GM13977 (cell line): Measurements from ENCODE around the gene QRICH2.
A peak's percentile ranks its signal among the peaks of the same experiment; 100 is the strongest.

ENCODE experiments used
- DNase-seq: peaks from one replicate; pipeline ENCODE4 v3.0.0; 2012; ENCODE audit warnings: low spot score
- in situ Hi-C: fragments of 300-500 bp; cut with MboI; formaldehyde crosslinking; loops from one replicate; pipeline ENCODE4 v1.12.0; 2022; ENCODE audit warnings: low sequenced_read_pairs, low pct_unique_long_range_greater_than_20kb, mixed read lengths, inconsistent platforms; ENCODE audit not compliant: unreplicated experiment
- TF ChIP-seq, protein P1 (sequence below): IDR thresholded peaks from 2 replicates; pipeline ENCODE4 v1.5.1; 2012; ENCODE audit warnings: mild to moderate bottlenecking, control low read depth; ENCODE audit not compliant: insufficient read depth; ENCODE audit errors: extremely low read depth, missing control alignments

The QRICH2 gene

DNA sequence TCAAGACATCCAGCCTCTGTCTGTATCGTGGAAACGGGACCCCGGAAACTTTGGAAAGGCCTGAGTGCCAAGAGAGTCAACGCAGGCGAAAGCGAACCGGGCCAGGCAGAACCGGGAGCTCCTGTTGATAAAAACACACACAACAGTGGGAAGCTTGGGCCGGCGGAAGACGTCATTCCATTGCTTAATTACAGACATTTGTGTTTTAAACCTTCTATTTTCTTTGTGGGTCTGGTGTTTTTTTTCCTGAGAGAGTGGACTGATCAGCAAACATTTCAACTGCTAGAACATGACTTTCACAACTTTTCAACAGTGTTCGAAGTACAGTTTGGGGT lies 66.9 kb downstream of the QRICH2 start:
- in situ Hi-C loops = no loop called here
- TF ChIP-seq, protein P1, sequence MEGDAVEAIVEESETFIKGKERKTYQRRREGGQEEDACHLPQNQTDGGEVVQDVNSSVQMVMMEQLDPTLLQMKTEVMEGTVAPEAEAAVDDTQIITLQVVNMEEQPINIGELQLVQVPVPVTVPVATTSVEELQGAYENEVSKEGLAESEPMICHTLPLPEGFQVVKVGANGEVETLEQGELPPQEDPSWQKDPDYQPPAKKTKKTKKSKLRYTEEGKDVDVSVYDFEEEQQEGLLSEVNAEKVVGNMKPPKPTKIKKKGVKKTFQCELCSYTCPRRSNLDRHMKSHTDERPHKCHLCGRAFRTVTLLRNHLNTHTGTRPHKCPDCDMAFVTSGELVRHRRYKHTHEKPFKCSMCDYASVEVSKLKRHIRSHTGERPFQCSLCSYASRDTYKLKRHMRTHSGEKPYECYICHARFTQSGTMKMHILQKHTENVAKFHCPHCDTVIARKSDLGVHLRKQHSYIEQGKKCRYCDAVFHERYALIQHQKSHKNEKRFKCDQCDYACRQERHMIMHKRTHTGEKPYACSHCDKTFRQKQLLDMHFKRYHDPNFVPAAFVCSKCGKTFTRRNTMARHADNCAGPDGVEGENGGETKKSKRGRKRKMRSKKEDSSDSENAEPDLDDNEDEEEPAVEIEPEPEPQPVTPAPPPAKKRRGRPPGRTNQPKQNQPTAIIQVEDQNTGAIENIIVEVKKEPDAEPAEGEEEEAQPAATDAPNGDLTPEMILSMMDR = no peak
- no peak for DNase-seq

DNA sequence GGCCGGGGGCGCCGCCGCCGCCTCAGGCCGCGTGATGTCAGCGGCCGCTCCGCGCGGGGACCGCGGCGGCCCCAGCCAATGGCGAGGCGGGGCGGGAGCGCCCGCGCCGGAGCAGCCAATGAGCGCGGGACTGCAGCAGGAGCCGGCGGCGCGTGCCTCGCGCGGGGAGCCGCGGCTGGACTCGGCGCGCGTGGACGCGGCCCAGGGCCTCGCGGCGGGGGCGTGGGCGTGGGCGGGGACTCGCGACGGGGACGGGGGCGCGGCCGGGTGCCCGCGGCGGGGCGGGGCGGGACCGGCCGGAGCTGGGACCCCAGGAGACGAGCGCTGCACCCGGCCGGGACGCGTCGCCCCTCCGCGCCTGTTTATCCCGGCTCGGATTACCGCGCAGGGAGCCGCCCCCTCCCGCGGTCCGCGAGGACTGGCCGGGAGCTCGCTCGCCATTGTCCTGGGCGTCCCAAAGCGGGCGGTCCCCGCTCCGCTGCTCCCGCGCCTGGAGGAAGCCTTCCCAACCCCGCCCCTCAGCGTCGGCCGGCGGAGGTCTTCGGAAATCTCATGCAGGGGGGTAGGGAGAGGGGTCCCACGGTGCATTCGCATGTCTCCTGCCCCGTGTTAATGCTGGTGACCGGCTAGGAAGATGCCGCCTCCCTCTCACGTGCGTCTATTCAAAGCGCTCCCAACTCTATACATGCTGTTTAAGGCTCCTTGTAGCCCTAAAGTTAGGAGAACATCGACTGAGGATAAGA lies 67.4 kb downstream of the QRICH2 start, which contains the start of gene RNF157:
TSS of gene RNF157 (minus strand) at position 33 of the 743 bp plus-strand sequence. CDS start 253 bp downstream, outside the sequence.
- DNase-seq = peak; percentile 89
- TF ChIP-seq, protein P1 = no peak
- in situ Hi-C loops = no loop called here

DNA sequence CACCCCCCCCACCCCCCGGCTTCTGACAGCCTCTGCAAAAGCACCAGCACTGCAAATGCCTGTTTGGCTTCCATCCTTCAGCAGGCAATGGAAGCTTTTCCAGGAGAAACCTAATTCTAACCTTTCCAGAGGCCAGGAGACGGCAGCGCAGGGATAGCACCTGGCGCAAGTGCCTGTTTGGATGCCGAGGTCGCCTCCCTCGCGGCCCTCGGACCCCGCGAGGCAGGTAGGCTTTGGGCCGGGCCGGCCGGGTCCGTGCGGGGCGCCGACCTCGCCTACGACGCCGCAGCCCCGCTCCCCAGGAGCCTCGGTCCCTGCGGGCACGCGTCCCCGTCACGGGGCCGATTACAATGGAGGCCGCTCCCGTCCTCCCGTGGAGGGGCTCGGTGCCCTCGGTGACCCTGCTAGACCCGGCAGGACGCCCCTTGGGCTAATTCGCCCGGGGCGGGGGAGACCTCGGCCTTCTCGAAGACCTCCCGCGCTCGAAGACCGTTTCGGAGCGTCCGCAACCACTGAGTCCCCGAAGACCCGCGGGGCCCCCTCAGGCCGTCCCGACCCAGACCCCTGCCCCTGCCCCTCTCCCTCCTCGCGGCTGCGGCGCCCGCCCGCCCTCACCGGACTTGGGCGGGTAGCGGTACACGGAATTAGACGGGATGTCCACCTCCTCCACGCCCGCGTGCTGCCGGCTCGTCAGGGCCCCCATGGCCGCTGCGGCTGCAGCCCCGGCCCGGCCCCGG lies 68.4 kb downstream of the QRICH2 start:
- in situ Hi-C loops = no loop called here
- TF ChIP-seq, protein P1 = no peak

DNA sequence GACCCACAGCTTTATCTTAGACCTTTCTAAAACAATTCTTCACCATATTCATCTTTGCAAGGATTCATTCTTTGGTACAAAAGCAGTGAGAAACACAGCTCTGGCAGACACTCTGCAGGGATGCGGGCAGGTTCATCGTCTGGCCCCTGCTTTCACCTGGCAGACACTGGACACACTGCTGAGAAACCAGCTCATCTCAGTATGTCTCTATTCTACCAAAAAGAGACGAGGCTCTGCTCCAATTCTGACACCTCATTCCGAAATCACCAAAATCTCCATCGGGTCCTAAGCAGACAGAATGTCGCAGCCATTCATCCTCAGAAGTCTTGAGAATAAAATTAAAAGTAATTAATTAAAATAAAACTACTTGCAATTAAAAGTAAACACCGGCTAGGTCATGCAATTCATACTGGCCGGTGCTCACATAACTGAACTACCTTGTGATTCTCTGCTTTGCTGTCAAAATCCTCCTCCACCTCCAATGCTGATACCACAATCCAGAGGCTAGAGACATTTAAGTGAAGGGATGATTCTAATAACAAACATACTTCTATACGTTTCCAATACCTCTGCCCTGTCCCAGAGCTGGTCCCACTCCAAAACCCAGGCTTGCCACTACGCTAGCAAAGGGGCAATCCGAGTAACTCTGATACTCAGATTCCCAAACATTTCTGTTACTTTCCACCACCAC lies 69.1 kb downstream of the QRICH2 start:
- in situ Hi-C loops = no loop called here
- TF ChIP-seq, protein P1 = no peak
- no peak for DNase-seq

More for the DNA sequence above, 68.4 kb downstream of the QRICH2 start:
- no peak for DNase-seq

DNA sequence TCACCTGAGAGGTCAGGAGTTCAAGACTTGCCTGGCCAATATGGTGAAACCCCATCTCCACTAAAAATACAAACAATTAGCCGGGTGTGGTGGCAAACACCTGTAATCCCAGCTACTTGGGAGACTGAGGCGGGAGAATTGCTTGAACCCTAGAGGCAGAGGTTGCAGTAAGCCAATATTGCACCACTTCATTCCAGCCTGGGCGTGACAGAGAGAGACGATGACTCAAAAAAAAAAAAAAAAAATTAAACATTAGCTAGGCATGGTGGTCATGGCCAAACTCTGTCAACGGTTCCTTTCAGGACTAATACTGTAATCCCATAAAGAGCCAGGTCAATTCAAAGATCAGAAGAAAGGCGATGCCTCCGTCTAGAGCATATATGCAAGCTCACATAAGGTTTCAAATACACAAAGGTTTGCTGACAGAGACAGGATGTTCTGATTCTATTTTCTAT lies 70.2 kb downstream of the QRICH2 start:
- DNase-seq = no peak
- TF ChIP-seq, protein P1 = no peak
- in situ Hi-C loops = no loop called here

DNA sequence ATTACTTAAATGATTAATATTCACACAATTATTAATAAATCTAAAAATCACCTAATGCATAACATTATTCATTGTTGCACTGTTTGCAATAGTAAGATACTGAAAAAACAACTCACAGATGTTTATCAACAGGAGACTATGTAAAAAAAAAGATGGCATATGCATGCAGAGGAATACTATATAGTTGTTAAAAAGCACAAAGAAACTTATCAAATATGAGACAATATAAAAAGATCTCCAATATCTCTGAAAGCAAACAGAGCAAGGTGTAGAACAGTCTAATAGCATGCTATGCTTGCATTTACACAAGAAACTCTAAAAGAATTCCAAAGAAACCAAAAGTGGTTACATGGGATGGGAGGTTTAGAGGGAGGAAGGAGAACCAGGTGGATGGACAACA lies 71.5 kb downstream of the QRICH2 start:
- TF ChIP-seq, protein P1 = no peak
- DNase-seq = no peak
- in situ Hi-C loops = no loop called here
